ENCODE results near the gene RFX4. TPM values are rescaled to one million over a fixed set of nuclear protein-coding genes. Genes with fewer than 3 reads are reported as not detected.

The RFX4 gene
- polyA plus RNA-seq, 4 donors: 0.36 to 0.38 TPM; not detected in 2

GRCh38 chr12:106758349-106759110, 175.7 kb downstream of the RFX4 start:
- DNase-seq (ENCODE audit: low read depth in 4 of 4, low spot score in 2 of 4): no peak

- no peak for DNase-seq (ENCODE audit: low read depth in 4 of 4, low spot score in 2 of 4)
Measured at GRCh38 chr12:106759526-106760183, 176.9 kb downstream of the RFX4 start.

- peak in 1 of 4 donors; percentile 25 for DNase-seq (ENCODE audit: low read depth in 4 of 4, low spot score in 2 of 4)
Measured at GRCh38 chr12:106760184-106760531, 177.4 kb downstream of the RFX4 start.

GRCh38 chr12:106764220-106764619, 181.4 kb downstream of the RFX4 start:
- DNase-seq (ENCODE audit: low read depth in 4 of 4, low spot score in 2 of 4): no peak

- DNase-seq (ENCODE audit: low read depth in 4 of 4, low spot score in 2 of 4): no peak
Measured at GRCh38 chr12:106764738-106765137, 181.9 kb downstream of the RFX4 start.

GRCh38 chr12:106766393-106766826, 183.6 kb downstream of the RFX4 start:
- DNase-seq (ENCODE audit: low read depth in 4 of 4, low spot score in 2 of 4): peak in 2 of 4 donors; percentile 44 to 52

- DNase-seq (ENCODE audit: low read depth in 4 of 4, low spot score in 2 of 4): no peak
Measured at GRCh38 chr12:106767206-106767605, 184.4 kb downstream of the RFX4 start.

- no peak for DNase-seq (ENCODE audit: low read depth in 4 of 4, low spot score in 2 of 4)
Measured at GRCh38 chr12:106767954-106768822, 185.4 kb downstream of the RFX4 start.

- no peak for DNase-seq (ENCODE audit: low read depth in 4 of 4, low spot score in 2 of 4)
Measured at GRCh38 chr12:106769078-106769477, 186.3 kb downstream of the RFX4 start.

GRCh38 chr12:106769546-106769945, 186.7 kb downstream of the RFX4 start:
- DNase-seq (ENCODE audit: low read depth in 4 of 4, low spot score in 2 of 4): no peak

GRCh38 chr12:106771425-106771824, 188.6 kb downstream of the RFX4 start:
- DNase-seq (ENCODE audit: low read depth in 4 of 4, low spot score in 2 of 4): no peak

- no peak for DNase-seq (ENCODE audit: low read depth in 4 of 4, low spot score in 2 of 4)
Measured at GRCh38 chr12:106773286-106774004, 190.6 kb downstream of the RFX4 start.

GRCh38 chr12:106774005-106774807, 191.4 kb downstream of the RFX4 start, which contains the start of gene RIC8B:
RIC8B (plus strand) TSS chr12:106774682; CDS start chr12:106774746, 64 bp downstream.
- peak; percentile 96 to 100 (median 98) for DNase-seq (ENCODE audit: low read depth in 4 of 4, low spot score in 2 of 4)

GRCh38 chr12:106774808-106775524, 192.2 kb downstream of the RFX4 start:
- peak in 1 of 4 donors; percentile 32 for DNase-seq (ENCODE audit: low read depth in 4 of 4, low spot score in 2 of 4)

GRCh38 chr12:106776897-106777296, 194.1 kb downstream of the RFX4 start:
- no peak for DNase-seq (ENCODE audit: low read depth in 4 of 4, low spot score in 2 of 4)

- no peak for DNase-seq (ENCODE audit: low read depth in 4 of 4, low spot score in 2 of 4)
Measured at GRCh38 chr12:106780010-106780631, 197.3 kb downstream of the RFX4 start.

GRCh38 chr12:106782619-106783018, 199.8 kb downstream of the RFX4 start:
- DNase-seq (ENCODE audit: low read depth in 4 of 4, low spot score in 2 of 4): no peak

GRCh38 chr12:106783515-106783914, 200.7 kb downstream of the RFX4 start:
- no peak for DNase-seq (ENCODE audit: low read depth in 4 of 4, low spot score in 2 of 4)

Measured in left renal cortex interstitium (tissue), 4 donors.